NB4 (cell line): ENCODE measurements around the gene IFIH1.

Source experiments
- MYC ChIP-seq: IDR thresholded peaks from 2 replicates; pipeline ENCODE4 v1.6.1; 2011; ENCODE audit warnings: low read depth, low read length
- POLR2A ChIP-seq: IDR thresholded peaks from 2 replicates; pipeline ENCODE4 v1.6.1; 2011; ENCODE audit warnings: mild to moderate bottlenecking; ENCODE audit not compliant: insufficient read length; ENCODE audit errors: extremely low read depth
- TF ChIP-seq, protein P1 (sequence below): IDR thresholded peaks from one replicate; pipeline ENCODE4 v1.5.1; 2012; ENCODE audit warnings: low read depth, low read length
- TF ChIP-seq, protein P2 (sequence below): IDR thresholded peaks from 2 replicates; pipeline ENCODE4 v1.6.1; 2011; ENCODE audit warnings: low read depth, low read length

DNA sequence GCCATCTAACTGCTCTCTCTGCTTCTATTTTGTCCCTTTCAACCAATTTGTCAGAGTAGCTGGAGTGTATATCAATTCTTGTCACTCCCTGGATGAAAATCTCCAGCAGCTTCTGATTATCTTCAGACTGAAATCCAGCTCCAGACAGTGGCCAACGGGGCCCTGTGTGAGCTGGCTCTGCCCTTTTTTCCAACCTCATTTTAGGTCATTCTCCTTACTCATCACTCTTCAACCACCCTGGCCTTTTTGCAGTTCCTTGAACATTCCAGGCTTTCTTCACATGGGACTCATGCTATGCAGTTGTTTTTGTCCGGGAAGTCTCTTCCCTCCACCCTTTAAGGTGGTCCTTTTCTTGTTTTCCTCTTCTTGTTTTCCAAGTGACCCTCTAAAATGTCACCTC lies 59.8 kb downstream of the IFIH1 start:
- TF ChIP-seq, protein P1, sequence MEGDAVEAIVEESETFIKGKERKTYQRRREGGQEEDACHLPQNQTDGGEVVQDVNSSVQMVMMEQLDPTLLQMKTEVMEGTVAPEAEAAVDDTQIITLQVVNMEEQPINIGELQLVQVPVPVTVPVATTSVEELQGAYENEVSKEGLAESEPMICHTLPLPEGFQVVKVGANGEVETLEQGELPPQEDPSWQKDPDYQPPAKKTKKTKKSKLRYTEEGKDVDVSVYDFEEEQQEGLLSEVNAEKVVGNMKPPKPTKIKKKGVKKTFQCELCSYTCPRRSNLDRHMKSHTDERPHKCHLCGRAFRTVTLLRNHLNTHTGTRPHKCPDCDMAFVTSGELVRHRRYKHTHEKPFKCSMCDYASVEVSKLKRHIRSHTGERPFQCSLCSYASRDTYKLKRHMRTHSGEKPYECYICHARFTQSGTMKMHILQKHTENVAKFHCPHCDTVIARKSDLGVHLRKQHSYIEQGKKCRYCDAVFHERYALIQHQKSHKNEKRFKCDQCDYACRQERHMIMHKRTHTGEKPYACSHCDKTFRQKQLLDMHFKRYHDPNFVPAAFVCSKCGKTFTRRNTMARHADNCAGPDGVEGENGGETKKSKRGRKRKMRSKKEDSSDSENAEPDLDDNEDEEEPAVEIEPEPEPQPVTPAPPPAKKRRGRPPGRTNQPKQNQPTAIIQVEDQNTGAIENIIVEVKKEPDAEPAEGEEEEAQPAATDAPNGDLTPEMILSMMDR: no peak
- TF ChIP-seq POLR2A (no peak), MYC (no peak)
- TF ChIP-seq, protein P2, sequence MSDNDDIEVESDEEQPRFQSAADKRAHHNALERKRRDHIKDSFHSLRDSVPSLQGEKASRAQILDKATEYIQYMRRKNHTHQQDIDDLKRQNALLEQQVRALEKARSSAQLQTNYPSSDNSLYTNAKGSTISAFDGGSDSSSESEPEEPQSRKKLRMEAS: no peak
